Endothelial cell of umbilical vein (primary cell): ENCODE measurements around the gene UBFD1. TPM values are rescaled to one million over a fixed set of nuclear protein-coding genes. Genes with fewer than 3 reads are reported as not detected.

Source experiments
- BruUV-seq: library from RNA; stranded (reverse); fragments of 400-500 nt; replicated peaks from 2 replicates; lab custom pipeline; 2021; lab: Mats Ljungman, UMichigan
- CTCF ChIA-PET: fragments of 300-600, 350-600 bp; sonication (Branson Sonifier 250); formaldehyde crosslinking; loops from one replicate; lab custom pipeline; 2021; ENCODE audit warnings: antibody characterized with exemption, inconsistent platforms; lab: Charles Lee
- POLR2A ChIA-PET: fragments of 300-600, 350-600 bp; sonication (Branson Sonifier 250); formaldehyde crosslinking; loops from one replicate; lab custom pipeline; 2021; ENCODE audit warnings: antibody characterized with exemption, inconsistent platforms; lab: Charles Lee
- DNase-seq: peaks from one replicate; pipeline ENCODE4 v3.0.0-alpha.2; 2011; ENCODE audit warnings: low read depth, low spot score
- FAIRE-seq: peaks from 2 replicates; lab custom pipeline; 2011; peaks lifted over from hg19 to GRCh38; lab: Jason Lieb, UNC
- H2AFZ ChIP-seq: 2 replicates; pipeline ENCODE4 v1.6.0; 2012; ENCODE audit warnings: low read depth, low read length, control low read depth, inconsistent platforms
- H3K27ac ChIP-seq: 2 replicates; pipeline ENCODE4 v1.5.1; 2011; ENCODE audit warnings: low read depth, mild to moderate bottlenecking, control low read depth, low read length, moderate library complexity; ENCODE audit not compliant: insufficient read depth
- H3K27me3 ChIP-seq, 2 experiments: 2 replicates each; pipeline versions ENCODE4 v1.6.0 to v1.6.1; 2011; ENCODE audit warnings: low read length in 2 of 2, mixed read lengths in 1 of 2; ENCODE audit not compliant: control insufficient read depth in 2 of 2, insufficient read depth in 2 of 2
- H3K36me3 ChIP-seq, 2 experiments: 2 replicates in 1 of 2; 3 replicates in 1 of 2; pipeline ENCODE4 v1.5.1; 2011; ENCODE audit warnings: low read length in 2 of 2, mild to moderate bottlenecking in 1 of 2, moderate library complexity in 1 of 2; ENCODE audit not compliant: control insufficient read depth in 2 of 2, insufficient read depth in 2 of 2; ENCODE audit errors: extremely low read depth in 1 of 2
- H3K4me1 ChIP-seq: 3 replicates; pipeline ENCODE4 v1.5.1; 2011; ENCODE audit warnings: mild to moderate bottlenecking, low read length; ENCODE audit not compliant: control insufficient read depth, insufficient read depth; ENCODE audit errors: extremely low read depth
- H3K4me2 ChIP-seq: 2 replicates; pipeline ENCODE4 v1.6.1; 2011; ENCODE audit warnings: low read length, control low read depth, mixed read lengths; ENCODE audit not compliant: insufficient read depth
- H3K4me3 ChIP-seq, 3 experiments: fragments of 200-600 bp in 1 of 3; sonication (generic), shearing (Covaris generic) in 1 of 3; replicated peaks in 1 of 3; 2 replicates each; pipeline ENCODE4 v1.5.1; 2011 to 2016; ENCODE audit warnings: control low read depth in 3 of 3, low read length in 3 of 3, mild to moderate bottlenecking in 2 of 3, inconsistent platforms in 1 of 3, low read depth in 1 of 3, moderate library complexity in 1 of 3; ENCODE audit not compliant: insufficient read depth in 1 of 3
- H3K79me2 ChIP-seq: 2 replicates; pipeline ENCODE4 v1.6.0; 2012; ENCODE audit warnings: low read length, inconsistent platforms; ENCODE audit not compliant: control insufficient read depth, insufficient read depth
- H3K9ac ChIP-seq: replicated peaks from 2 replicates; pipeline ENCODE3; 2011; ENCODE audit warnings: low read length, control low read depth; ENCODE audit not compliant: insufficient read depth; ENCODE audit errors: extremely low read depth
- H3K9me1 ChIP-seq: replicated peaks from 3 replicates; pipeline ENCODE4 v1.6.0; 2011; ENCODE audit warnings: mild to moderate bottlenecking, low read length; ENCODE audit not compliant: control insufficient read depth, insufficient read depth; ENCODE audit errors: extremely low read depth
- H3K9me3 ChIP-seq: replicated peaks from 2 replicates; pipeline ENCODE4 v1.5.1; 2012; ENCODE audit warnings: low read length, inconsistent platforms; ENCODE audit not compliant: control insufficient read depth, insufficient read depth
- H4K20me1 ChIP-seq: replicated peaks from 2 replicates; pipeline ENCODE3; 2011; ENCODE audit warnings: mild to moderate bottlenecking, low read length; ENCODE audit not compliant: control insufficient read depth, insufficient read depth; ENCODE audit errors: extremely low read depth
- EZH2 ChIP-seq: IDR thresholded peaks from 2 replicates; pipeline ENCODE4 v1.6.1; 2012; ENCODE audit warnings: borderline replicate concordance, low read depth, mild to moderate bottlenecking, moderate library complexity, low read length, inconsistent platforms; ENCODE audit not compliant: severe bottlenecking
- FOS ChIP-seq: IDR thresholded peaks from 2 replicates; pipeline ENCODE4 v1.6.1; 2011; ENCODE audit warnings: mild to moderate bottlenecking, low read length, moderate library complexity, borderline replicate concordance; ENCODE audit not compliant: insufficient read depth
- GATA2 ChIP-seq: IDR thresholded peaks from 2 replicates; pipeline ENCODE4 v1.7.0; 2011; ENCODE audit warnings: low read depth, mild to moderate bottlenecking, moderate library complexity, mixed read lengths, low read length; ENCODE audit not compliant: insufficient read length, insufficient read depth
- JUN ChIP-seq: IDR thresholded peaks from 2 replicates; pipeline ENCODE4 v1.6.1; 2011; ENCODE audit warnings: borderline replicate concordance, low read depth; ENCODE audit not compliant: insufficient read length, insufficient read depth
- MAX ChIP-seq: IDR thresholded peaks from 2 replicates; pipeline ENCODE4 v1.6.1; 2011; ENCODE audit not compliant: insufficient read depth, insufficient read length
- MYC ChIP-seq: IDR thresholded peaks from one replicate; pipeline ENCODE4 v1.6.1; 2011; ENCODE audit warnings: mild to moderate bottlenecking, low read depth, low read length
- POLR2A ChIP-seq: IDR thresholded peaks from 2 replicates; pipeline ENCODE4 v1.6.1; 2012; ENCODE audit warnings: low read depth, mild to moderate bottlenecking, control low read depth, low read length
- POLR2AphosphoS5 ChIP-seq: IDR thresholded peaks from 2 replicates; pipeline ENCODE4 v1.6.1; 2012; ENCODE audit warnings: low read depth, mild to moderate bottlenecking, control low read depth, low read length, moderate library complexity; ENCODE audit not compliant: insufficient read depth
- dilution Hi-C: fragments of 300-500 bp; cut with MboI; formaldehyde crosslinking; loops from one replicate; pipeline ENCODE4 v1.15.0; 2019; ENCODE audit warnings: low sequenced_read_pairs; ENCODE audit not compliant: extremely low pct_ligation_motif_present
- intact Hi-C: fragments of 100-400 bp; cut with micrococcal nuclease; formaldehyde crosslinking; loops from one replicate; pipeline ENCODE4 v1.10.0; 2022
- polyA plus RNA-seq, 4 experiments: library from polyadenylated mRNA; depleted of rRNA in 3 of 4; stranded (reverse) in 3 of 4; unstranded in 1 of 4; fragments of >200 nt; gene quantifications; 2 replicates each; pipeline versions ENCODE4 v1.2.1 to v1.2.3, GENCODE V29; 2011 to 2012; ENCODE audit warnings: missing spikeins in 1 of 4
- total RNA-seq: library from RNA; stranded (reverse); gene quantifications from 2 replicates; pipeline ENCODE4 v1.2.3, GENCODE V29; 2021
- TF ChIP-seq, protein P1 (sequence below), 2 donors: IDR thresholded peaks; 1 replicate in 1 of 2; 2 replicates in 1 of 2; pipeline ENCODE4 v1.5.1; 2011; ENCODE audit warnings: low read length in 2 of 2, mild to moderate bottlenecking in 2 of 2, moderate library complexity in 2 of 2, control low read depth in 1 of 2, inconsistent platforms in 1 of 2, low read depth in 1 of 2; ENCODE audit not compliant: insufficient read depth in 1 of 2; ENCODE audit errors: extremely low read depth in 1 of 2

The UBFD1 gene
- total and polyA plus RNA-seq, 2 donors (not counting 3 experiments of a cell fraction or from before 2014, with no cell fraction given): 50.0 to 69.9 TPM

DNA sequence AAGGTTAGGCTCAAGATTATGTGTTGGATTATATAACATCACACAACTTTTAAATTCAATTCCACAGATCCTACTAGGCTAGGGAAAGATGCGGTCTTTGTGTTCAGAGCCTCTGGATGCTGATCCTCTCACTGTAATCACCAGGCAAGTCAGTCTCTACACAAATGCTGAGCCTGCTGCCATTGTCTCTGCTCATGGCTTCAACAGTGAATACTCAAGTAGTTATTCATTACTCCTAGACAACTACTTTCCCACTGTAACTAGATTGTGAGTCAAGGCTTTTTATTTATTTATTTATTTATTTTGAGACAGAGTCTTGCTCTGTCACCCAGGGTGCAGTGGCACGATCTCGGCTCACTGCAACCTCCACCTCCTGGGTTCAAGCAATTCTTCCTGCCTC, 54.4 kb downstream of the UBFD1 start:
- H2AFZ ChIP-seq: no peak overlapping the region
- H3K9me3 ChIP-seq: no peaks in the 10 kb centered on the region
- intact Hi-C loops: no loop called here
- CTCF ChIA-PET: no interaction called here
- peaks cover 18% of the 10 kb centered on the region for H3K4me1 ChIP-seq
- DNase-seq (no peak), FAIRE-seq (no peak)
- TF ChIP-seq FOS (no peak), MYC (no peak), JUN (no peak), MAX (no peak), POLR2A (no peak), EZH2 (no peak), GATA2 (no peak), POLR2AphosphoS5 (no peak)
- TF ChIP-seq, protein P1, sequence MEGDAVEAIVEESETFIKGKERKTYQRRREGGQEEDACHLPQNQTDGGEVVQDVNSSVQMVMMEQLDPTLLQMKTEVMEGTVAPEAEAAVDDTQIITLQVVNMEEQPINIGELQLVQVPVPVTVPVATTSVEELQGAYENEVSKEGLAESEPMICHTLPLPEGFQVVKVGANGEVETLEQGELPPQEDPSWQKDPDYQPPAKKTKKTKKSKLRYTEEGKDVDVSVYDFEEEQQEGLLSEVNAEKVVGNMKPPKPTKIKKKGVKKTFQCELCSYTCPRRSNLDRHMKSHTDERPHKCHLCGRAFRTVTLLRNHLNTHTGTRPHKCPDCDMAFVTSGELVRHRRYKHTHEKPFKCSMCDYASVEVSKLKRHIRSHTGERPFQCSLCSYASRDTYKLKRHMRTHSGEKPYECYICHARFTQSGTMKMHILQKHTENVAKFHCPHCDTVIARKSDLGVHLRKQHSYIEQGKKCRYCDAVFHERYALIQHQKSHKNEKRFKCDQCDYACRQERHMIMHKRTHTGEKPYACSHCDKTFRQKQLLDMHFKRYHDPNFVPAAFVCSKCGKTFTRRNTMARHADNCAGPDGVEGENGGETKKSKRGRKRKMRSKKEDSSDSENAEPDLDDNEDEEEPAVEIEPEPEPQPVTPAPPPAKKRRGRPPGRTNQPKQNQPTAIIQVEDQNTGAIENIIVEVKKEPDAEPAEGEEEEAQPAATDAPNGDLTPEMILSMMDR (IDR thresholded peaks at IDR 0.05; ENCODE audit: extremely low read depth in 1 of 2, insufficient read depth in 1 of 2, low read depth in 1 of 2, low read length in 2 of 2): no peak
- H3K27me3 ChIP-seq: no peaks in the 10 kb centered on the region
- no peaks in the 10 kb centered on the region for H3K79me2 ChIP-seq
- H3K4me3 ChIP-seq: no peak overlapping the region
- H4K20me1 ChIP-seq: no peaks in the 10 kb centered on the region
- POLR2A ChIA-PET: no interaction called here
- no peak overlapping the region for H3K27ac ChIP-seq
- H3K9me1 ChIP-seq: no peaks in the 10 kb centered on the region
- H3K36me3 ChIP-seq: no peaks in the 10 kb centered on the region
- no peak overlapping the region for H3K9ac ChIP-seq
- no peak overlapping the region for H3K4me2 ChIP-seq
- no TSS peak for BruUV-seq
- dilution Hi-C loops: no loop called here
